HEK293 (cell line): Measurements from ENCODE around the gene DHDH.

ENCODE experiments used
- CTCF ChIP-seq: fragments of 450-650 bp; formaldehyde crosslinking; IDR thresholded peaks from 2 replicates; pipeline ENCODE4 v1.5.1; 2016; ENCODE audit warnings: missing biosample characterization, missing genetic modification characterization
- FEZF1 ChIP-seq: fragments of 450-650 bp; formaldehyde crosslinking; IDR thresholded peaks from 2 replicates; pipeline ENCODE4 v1.5.1; 2016; ENCODE audit warnings: missing biosample characterization, missing genetic modification characterization
- SCRT1 ChIP-seq: fragments of 450-650 bp; formaldehyde crosslinking; IDR thresholded peaks from 2 replicates; pipeline ENCODE4 v1.5.1; 2016; ENCODE audit warnings: missing biosample characterization, missing genetic modification characterization, borderline replicate concordance
- SETDB1 ChIP-seq: IDR thresholded peaks from one replicate; pipeline ENCODE4 v1.6.1; 2017; ENCODE audit warnings: mild to moderate bottlenecking, low read length, moderate library complexity, mixed read lengths; ENCODE audit not compliant: insufficient read length
- YY1 ChIP-seq: fragments of 450-650 bp; formaldehyde crosslinking; IDR thresholded peaks from 2 replicates; pipeline ENCODE4 v1.5.1; 2018; ENCODE audit warnings: missing biosample characterization, missing genetic modification characterization
- ZBTB10 ChIP-seq: fragments of 450-650 bp; formaldehyde crosslinking; IDR thresholded peaks from 2 replicates; pipeline ENCODE4 v1.5.1; 2016; ENCODE audit warnings: missing biosample characterization, missing genetic modification characterization
- ZBTB20 ChIP-seq: fragments of 450-650 bp; formaldehyde crosslinking; IDR thresholded peaks from 2 replicates; pipeline ENCODE4 v1.5.1; 2016; ENCODE audit warnings: missing biosample characterization, missing genetic modification characterization
- ZNF211 ChIP-seq: fragments of 450-650 bp; formaldehyde crosslinking; IDR thresholded peaks from 2 replicates; pipeline ENCODE4 v1.5.1; 2016; ENCODE audit warnings: low read depth, missing biosample characterization, missing genetic modification characterization
- ZNF324 ChIP-seq: fragments of 450-650 bp; formaldehyde crosslinking; IDR thresholded peaks from 2 replicates; pipeline ENCODE4 v1.5.1; 2016; ENCODE audit warnings: missing biosample characterization, missing genetic modification characterization
- ZNF571 ChIP-seq: fragments of 450-650 bp; formaldehyde crosslinking; IDR thresholded peaks from 2 replicates; pipeline ENCODE4 v1.5.0; 2017; ENCODE audit warnings: missing biosample characterization, missing genetic modification characterization
- TF ChIP-seq, protein P1 (sequence below): fragments of 450-650 bp; IDR thresholded peaks from 2 replicates; pipeline ENCODE4 v1.5.1; 2018; ENCODE audit warnings: missing biosample characterization, missing genetic modification characterization
- TF ChIP-seq, protein P2 (sequence below): fragments of 450-650 bp; formaldehyde crosslinking; IDR thresholded peaks from 2 replicates; pipeline ENCODE4 v1.5.1; 2016; ENCODE audit warnings: missing biosample characterization, missing genetic modification characterization
- TF ChIP-seq, protein P3 (sequence below): fragments of 450-650 bp; formaldehyde crosslinking; IDR thresholded peaks from 2 replicates; pipeline ENCODE4 v1.5.1; 2017; ENCODE audit warnings: missing biosample characterization, missing genetic modification characterization

GRCh38 chr19:48953141-48953540, 19.6 kb downstream of the DHDH start:
- no peak for TF ChIP-seq FEZF1 (tag by site-specific recombination)
- no peak for TF ChIP-seq CTCF (tag by site-specific recombination)
- TF ChIP-seq, protein P1, sequence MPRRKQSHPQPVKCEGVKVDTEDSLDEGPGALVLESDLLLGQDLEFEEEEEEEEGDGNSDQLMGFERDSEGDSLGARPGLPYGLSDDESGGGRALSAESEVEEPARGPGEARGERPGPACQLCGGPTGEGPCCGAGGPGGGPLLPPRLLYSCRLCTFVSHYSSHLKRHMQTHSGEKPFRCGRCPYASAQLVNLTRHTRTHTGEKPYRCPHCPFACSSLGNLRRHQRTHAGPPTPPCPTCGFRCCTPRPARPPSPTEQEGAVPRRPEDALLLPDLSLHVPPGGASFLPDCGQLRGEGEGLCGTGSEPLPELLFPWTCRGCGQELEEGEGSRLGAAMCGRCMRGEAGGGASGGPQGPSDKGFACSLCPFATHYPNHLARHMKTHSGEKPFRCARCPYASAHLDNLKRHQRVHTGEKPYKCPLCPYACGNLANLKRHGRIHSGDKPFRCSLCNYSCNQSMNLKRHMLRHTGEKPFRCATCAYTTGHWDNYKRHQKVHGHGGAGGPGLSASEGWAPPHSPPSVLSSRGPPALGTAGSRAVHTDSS: no peak
- TF ChIP-seq, protein P2, sequence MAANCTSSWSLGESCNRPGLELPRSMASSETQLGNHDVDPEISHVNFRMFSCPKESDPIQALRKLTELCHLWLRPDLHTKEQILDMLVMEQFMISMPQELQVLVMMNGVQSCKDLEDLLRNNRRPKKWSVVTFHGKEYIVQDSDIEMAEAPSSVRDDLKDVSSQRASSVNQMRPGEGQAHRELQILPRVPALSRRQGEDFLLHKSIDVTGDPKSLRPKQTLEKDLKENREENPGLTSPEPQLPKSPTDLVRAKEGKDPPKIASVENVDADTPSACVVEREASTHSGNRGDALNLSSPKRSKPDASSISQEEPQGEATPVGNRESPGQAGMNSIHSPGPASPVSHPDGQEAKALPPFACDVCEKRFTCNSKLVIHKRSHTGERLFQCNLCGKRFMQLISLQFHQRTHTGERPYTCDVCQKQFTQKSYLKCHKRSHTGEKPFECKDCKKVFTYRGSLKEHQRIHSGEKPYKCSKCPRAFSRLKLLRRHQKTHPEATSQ (tag by site-specific recombination): no peak
- TF ChIP-seq SETDB1: no peak
- TF ChIP-seq ZNF571 (tag by site-specific recombination): no peak
- TF ChIP-seq SCRT1: no peak
- TF ChIP-seq ZBTB20: no peak
- TF ChIP-seq ZNF324 (tag by site-specific recombination): no peak
- no peak for TF ChIP-seq YY1 (tag by site-specific recombination)
- TF ChIP-seq ZBTB10 (tag by site-specific recombination): no peak
- TF ChIP-seq, protein P3, sequence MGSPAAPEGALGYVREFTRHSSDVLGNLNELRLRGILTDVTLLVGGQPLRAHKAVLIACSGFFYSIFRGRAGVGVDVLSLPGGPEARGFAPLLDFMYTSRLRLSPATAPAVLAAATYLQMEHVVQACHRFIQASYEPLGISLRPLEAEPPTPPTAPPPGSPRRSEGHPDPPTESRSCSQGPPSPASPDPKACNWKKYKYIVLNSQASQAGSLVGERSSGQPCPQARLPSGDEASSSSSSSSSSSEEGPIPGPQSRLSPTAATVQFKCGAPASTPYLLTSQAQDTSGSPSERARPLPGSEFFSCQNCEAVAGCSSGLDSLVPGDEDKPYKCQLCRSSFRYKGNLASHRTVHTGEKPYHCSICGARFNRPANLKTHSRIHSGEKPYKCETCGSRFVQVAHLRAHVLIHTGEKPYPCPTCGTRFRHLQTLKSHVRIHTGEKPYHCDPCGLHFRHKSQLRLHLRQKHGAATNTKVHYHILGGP (tag by site-specific recombination): no peak
- no peak for TF ChIP-seq ZNF211 (tag by site-specific recombination)
